Measurements from ENCODE around the gene CYFIP2. TPM values are rescaled to one million over a fixed set of nuclear protein-coding genes. Genes with fewer than 3 reads are reported as not detected.

CYFIP2 gene
- total and polyA plus RNA-seq, 8 donors = 7.6 to 19.6 (median 11.4) TPM

DNA sequence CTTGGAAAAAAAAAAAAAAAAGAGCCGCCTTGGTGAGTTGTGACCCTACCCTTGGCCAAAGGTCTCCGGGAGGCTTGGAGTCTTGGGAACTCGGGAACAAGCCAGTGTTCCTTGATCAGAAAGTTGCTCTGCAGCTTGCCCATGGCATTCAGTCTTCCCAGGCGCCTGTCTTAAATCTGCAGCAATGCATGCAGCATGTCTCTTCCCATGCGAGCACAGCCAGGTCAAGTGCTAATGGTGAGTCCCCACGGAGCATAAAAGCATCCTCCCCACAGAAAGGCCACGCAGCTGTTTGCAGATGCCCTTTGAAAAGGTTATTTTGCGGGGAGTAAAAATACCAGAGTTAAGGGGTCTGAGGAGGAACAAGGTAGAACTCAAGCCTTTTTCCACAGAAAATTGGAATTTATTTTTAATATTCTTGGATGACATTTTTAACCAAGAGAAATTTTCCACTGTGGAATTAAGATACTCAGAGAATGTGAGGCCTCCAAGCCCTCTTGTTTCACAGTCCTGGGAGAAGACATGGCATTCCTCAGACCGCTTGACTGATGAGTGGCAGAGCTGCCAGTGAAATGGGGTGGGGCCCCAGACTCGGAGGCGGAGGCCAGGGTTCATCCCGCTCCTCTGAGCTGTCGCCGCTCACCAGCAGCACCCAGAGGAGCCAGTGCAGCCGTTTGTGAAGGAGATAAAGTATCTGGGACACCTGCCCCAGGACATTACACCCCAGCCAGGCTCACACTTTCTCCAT, 81.6 kb downstream of the CYFIP2 start:
- H3K4me3 ChIP-seq = no peak overlapping the region
- H3K36me3 ChIP-seq = no peaks in the 10 kb centered on the region
- H3K4me1 ChIP-seq = no peaks in the 10 kb centered on the region
- no peak overlapping the region for H3K27ac ChIP-seq
- H3K27me3 ChIP-seq = no peaks in the 10 kb centered on the region
- no peak for FAIRE-seq
- DNase-seq = no peak
- WGBS, 2 donors = 71 to 83% methylated on average over 15 of the region's 15 CpGs
- TF ChIP-seq, protein P1, sequence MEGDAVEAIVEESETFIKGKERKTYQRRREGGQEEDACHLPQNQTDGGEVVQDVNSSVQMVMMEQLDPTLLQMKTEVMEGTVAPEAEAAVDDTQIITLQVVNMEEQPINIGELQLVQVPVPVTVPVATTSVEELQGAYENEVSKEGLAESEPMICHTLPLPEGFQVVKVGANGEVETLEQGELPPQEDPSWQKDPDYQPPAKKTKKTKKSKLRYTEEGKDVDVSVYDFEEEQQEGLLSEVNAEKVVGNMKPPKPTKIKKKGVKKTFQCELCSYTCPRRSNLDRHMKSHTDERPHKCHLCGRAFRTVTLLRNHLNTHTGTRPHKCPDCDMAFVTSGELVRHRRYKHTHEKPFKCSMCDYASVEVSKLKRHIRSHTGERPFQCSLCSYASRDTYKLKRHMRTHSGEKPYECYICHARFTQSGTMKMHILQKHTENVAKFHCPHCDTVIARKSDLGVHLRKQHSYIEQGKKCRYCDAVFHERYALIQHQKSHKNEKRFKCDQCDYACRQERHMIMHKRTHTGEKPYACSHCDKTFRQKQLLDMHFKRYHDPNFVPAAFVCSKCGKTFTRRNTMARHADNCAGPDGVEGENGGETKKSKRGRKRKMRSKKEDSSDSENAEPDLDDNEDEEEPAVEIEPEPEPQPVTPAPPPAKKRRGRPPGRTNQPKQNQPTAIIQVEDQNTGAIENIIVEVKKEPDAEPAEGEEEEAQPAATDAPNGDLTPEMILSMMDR (IDR thresholded peaks at IDR 0.05) = no peak
- H3K9me3 ChIP-seq = no peaks in the 10 kb centered on the region
- intact Hi-C loops (cut with DNase I) = no loop called here
- ATAC-seq = no peak

DNA sequence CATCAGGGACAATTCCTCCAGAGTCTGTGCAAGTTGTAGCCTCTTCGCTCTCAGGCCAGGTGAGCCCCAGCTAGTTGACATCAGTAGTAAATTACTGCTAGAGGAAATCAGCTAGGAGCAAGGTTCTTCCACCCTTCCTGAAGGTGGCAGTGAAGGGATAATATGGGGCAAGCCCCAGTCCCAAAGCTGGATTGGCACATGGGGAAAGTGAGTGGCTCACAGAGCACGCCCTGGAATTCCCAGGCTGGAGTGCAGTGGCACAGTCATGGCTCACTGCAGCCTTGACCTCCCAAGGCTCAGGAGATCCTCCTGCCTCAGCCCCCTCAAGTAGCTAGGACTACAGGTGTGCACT, 82.1 kb downstream of the CYFIP2 start:
- Histone ChIP-seq H3K4me1 (no peaks in the 10 kb centered on the region), H3K4me3 (no peak overlapping the region), H3K27me3 (no peaks in the 10 kb centered on the region), H3K36me3 (no peaks in the 10 kb centered on the region), H3K27ac (no peak overlapping the region), H3K9me3 (no peaks in the 10 kb centered on the region)
- ATAC-seq = no peak
- 77 to 90% methylated on average over 2 of the region's 2 CpGs for WGBS, 2 donors
- TF ChIP-seq, protein P1 (IDR thresholded peaks at IDR 0.05) = no peak
- no peak for FAIRE-seq
- intact Hi-C loops (cut with DNase I) = no loop called here
- DNase-seq = no peak

DNA sequence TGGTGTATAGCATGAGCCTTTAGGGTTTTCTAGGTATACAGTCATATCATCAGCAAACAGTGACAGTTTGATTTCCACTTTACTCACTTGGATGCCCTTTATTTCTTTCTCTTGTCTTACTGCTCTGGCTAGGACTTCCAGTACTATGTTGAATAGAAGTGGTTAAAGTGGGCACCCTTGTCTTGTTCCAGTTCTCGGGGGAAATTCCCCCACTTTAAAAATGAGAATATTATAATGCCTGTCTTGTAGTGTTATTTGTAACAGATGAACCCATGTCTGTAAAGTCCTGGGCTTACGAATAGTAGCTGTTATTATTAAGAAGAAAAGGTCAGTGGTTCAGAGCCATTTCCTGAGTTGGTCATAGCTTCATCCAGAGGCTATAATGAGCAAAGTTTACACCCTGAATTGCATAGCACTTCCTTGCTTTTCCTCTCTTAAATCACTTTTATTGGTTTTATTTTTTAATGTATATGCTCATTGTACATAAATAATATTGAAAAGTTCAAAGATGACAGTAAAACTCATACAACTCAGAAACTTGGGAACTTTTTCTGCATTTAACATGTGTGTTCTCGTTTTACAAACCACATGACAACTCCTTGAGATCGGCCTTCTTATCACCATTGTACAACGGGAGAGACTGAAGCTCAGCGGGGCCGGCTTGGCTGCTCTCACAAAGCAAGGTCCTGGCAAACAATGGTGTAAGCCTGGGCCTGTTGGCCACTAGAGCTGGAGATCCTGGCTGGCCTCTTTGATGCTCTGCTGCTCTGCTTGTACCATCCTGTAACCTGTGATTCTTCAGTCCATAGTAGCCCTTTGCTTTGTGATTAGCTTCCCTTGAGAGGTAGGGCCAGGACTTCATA, 85.2 kb downstream of the CYFIP2 start:
- Histone ChIP-seq H3K4me3 (no peak overlapping the region), H3K27ac (no peak overlapping the region), H3K27me3 (no peaks in the 10 kb centered on the region), H3K36me3 (no peaks in the 10 kb centered on the region), H3K4me1 (no peaks in the 10 kb centered on the region), H3K9me3 (no peaks in the 10 kb centered on the region)
- DNase-seq = no peak
- no peak for ATAC-seq
- intact Hi-C loops (cut with DNase I) = no loop called here
- 53 to 60% methylated on average over 7 of the region's 7 CpGs for WGBS, 2 donors
- TF ChIP-seq, protein P1 (IDR thresholded peaks at IDR 0.05) = no peak
- FAIRE-seq = no peak

DNA sequence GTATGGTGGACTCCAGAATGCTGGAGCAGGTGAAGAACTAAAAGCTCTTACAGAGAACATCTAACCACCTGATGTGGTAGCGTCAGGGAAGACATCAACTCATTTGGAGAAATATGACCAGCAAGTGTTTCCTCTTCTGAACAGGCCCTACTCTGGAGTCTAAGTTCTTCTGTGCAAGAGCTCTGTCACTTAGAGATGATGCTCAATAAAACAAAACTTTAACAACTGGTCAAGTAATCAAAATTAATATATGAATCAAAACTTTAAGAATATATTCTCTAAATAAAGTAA, 85.8 kb downstream of the CYFIP2 start:
- intact Hi-C loops (cut with DNase I) = no loop called here
- TF ChIP-seq, protein P1 (IDR thresholded peaks at IDR 0.05) = no peak
- H3K36me3 ChIP-seq = no peaks in the 10 kb centered on the region
- H3K4me3 ChIP-seq = no peak overlapping the region
- H3K27ac ChIP-seq = no peak overlapping the region
- no peak for DNase-seq
- no peaks in the 10 kb centered on the region for H3K9me3 ChIP-seq
- no peaks in the 10 kb centered on the region for H3K4me1 ChIP-seq
- FAIRE-seq = no peak
- no peaks in the 10 kb centered on the region for H3K27me3 ChIP-seq
- WGBS, 2 donors = 88 to 96% methylated on average over 1 of the region's 1 CpG
- no peak for ATAC-seq

All from pancreas (tissue), 10 donors.